A549 (cell line): ENCODE measurements around the gene ZBTB46.

Experiments used
- CBX2 ChIP-seq: fragments of 200-600 bp; sonication (generic); IDR thresholded peaks from 2 replicates; pipeline ENCODE4 v1.6.1; 2016; ENCODE audit warnings: low read depth, mild to moderate bottlenecking, borderline replicate concordance
- JUN ChIP-seq, 2 experiments: fragments of >200 bp; sonication (Bioruptor Twin); formaldehyde crosslinking; IDR thresholded peaks; 2 replicates in 1 of 2; 3 replicates in 1 of 2; pipeline ENCODE4 v1.6.1; 2016 to 2017
- MAFK ChIP-seq: fragments of 450-650 bp; IDR thresholded peaks from 2 replicates; pipeline ENCODE4 v1.6.1; 2014; ENCODE audit not compliant: partially characterized antibody
- NPAS2 ChIP-seq: fragments of 250-450 bp; sonication (Bioruptor Pico); IDR thresholded peaks from 2 replicates; pipeline ENCODE4 v1.8.0; 2022; ENCODE audit warnings: mild to moderate bottlenecking, moderate library complexity, borderline replicate concordance
- POLR2A ChIP-seq: IDR thresholded peaks from 2 replicates; pipeline ENCODE4 v1.6.1; 2012; ENCODE audit warnings: mild to moderate bottlenecking, low read length
- TF ChIP-seq, protein P1 (sequence below): fragments of 200-600 bp; sonication (generic); IDR thresholded peaks from 2 replicates; pipeline ENCODE4 v1.6.1; 2016; ENCODE audit warnings: antibody characterized with exemption, mild to moderate bottlenecking, moderate library complexity

DNA sequence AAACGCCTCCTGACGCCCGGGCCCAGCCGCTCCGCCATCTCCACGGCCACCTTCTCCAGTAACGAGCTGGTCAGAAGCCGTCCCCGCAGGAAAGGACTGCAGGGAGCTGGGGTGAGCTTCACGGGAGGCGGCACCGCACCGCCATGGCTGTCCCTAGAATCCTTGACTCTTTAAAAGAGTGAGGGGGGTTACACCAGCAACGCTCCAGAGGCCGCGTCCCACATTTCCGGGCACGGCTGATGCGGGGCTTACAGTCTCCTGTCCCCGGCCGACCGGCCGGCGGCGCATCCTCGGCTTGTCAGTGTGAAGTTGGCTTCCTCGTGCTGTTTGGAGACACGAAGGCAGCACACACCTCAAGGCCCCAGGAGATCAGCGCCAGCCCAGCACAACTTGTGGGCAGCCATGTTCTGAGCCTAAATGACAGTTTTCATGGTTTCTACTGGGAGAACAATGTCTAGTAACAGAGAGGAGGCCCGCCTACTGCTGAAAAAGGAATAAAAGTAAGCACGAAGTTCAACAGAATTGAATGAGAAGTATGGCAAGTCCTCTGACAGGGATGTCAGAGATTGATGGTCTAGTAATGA is 61.1 kb downstream of the ZBTB46 start:
- TF ChIP-seq, protein P1, sequence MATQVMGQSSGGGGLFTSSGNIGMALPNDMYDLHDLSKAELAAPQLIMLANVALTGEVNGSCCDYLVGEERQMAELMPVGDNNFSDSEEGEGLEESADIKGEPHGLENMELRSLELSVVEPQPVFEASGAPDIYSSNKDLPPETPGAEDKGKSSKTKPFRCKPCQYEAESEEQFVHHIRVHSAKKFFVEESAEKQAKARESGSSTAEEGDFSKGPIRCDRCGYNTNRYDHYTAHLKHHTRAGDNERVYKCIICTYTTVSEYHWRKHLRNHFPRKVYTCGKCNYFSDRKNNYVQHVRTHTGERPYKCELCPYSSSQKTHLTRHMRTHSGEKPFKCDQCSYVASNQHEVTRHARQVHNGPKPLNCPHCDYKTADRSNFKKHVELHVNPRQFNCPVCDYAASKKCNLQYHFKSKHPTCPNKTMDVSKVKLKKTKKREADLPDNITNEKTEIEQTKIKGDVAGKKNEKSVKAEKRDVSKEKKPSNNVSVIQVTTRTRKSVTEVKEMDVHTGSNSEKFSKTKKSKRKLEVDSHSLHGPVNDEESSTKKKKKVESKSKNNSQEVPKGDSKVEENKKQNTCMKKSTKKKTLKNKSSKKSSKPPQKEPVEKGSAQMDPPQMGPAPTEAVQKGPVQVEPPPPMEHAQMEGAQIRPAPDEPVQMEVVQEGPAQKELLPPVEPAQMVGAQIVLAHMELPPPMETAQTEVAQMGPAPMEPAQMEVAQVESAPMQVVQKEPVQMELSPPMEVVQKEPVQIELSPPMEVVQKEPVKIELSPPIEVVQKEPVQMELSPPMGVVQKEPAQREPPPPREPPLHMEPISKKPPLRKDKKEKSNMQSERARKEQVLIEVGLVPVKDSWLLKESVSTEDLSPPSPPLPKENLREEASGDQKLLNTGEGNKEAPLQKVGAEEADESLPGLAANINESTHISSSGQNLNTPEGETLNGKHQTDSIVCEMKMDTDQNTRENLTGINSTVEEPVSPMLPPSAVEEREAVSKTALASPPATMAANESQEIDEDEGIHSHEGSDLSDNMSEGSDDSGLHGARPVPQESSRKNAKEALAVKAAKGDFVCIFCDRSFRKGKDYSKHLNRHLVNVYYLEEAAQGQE, result no peak
- TF ChIP-seq NPAS2 (CRISPR knock-in tag), result no peak
- TF ChIP-seq POLR2A, result no peak
- TF ChIP-seq MAFK, result no peak
- no peak for TF ChIP-seq JUN (IDR thresholded peaks at IDR 0.05)
- no peak for TF ChIP-seq CBX2
